BLaER1 treated with 17β-estradiol and CSF1 and Interleukin-3, amounts not matched to agents 10 nM and 100 nM (cell line): ENCODE results near the gene FAM187B.

Experiments used
- H3K27ac ChIP-seq, 11 experiments: shearing (Covaris generic); formaldehyde crosslinking; 2 replicates each; pipeline ENCODE4 v1.8.1; 2022
- H3K27me3 ChIP-seq, 11 experiments: shearing (Covaris generic); formaldehyde crosslinking; 2 replicates each; pipeline ENCODE4 v1.8.1; 2022
- H3K36me3 ChIP-seq, 11 experiments: shearing (Covaris generic); formaldehyde crosslinking; 2 replicates each; pipeline ENCODE4 v1.8.1; 2022
- H3K4me1 ChIP-seq, 10 experiments: shearing (Covaris generic); formaldehyde crosslinking; 2 replicates each; pipeline ENCODE4 v1.8.1; 2022
- H3K4me2 ChIP-seq, 11 experiments: shearing (Covaris generic); formaldehyde crosslinking; 2 replicates each; pipeline ENCODE4 v1.8.1; 2022
- H3K4me3 ChIP-seq, 10 experiments: shearing (Covaris generic); formaldehyde crosslinking; 2 replicates each; pipeline ENCODE4 v1.8.1; 2022
- H3K9ac ChIP-seq, 11 experiments: shearing (Covaris generic); formaldehyde crosslinking; 2 replicates each; pipeline ENCODE4 v1.8.1; 2022
- H3K9me3 ChIP-seq, 11 experiments: shearing (Covaris generic); formaldehyde crosslinking; replicated peaks in 1 of 11; 2 replicates each; pipeline ENCODE4 v1.8.1; 2022
- H4K20me1 ChIP-seq, 11 experiments: shearing (Covaris generic); formaldehyde crosslinking; 2 replicates each; pipeline ENCODE4 v1.8.1; 2022
- Cebpa-rat ChIP-seq, 11 experiments: shearing (Covaris generic); IDR thresholded peaks; 2 replicates each; pipeline ENCODE4 v1.8.1; 2022

Gene FAM187B

DNA sequence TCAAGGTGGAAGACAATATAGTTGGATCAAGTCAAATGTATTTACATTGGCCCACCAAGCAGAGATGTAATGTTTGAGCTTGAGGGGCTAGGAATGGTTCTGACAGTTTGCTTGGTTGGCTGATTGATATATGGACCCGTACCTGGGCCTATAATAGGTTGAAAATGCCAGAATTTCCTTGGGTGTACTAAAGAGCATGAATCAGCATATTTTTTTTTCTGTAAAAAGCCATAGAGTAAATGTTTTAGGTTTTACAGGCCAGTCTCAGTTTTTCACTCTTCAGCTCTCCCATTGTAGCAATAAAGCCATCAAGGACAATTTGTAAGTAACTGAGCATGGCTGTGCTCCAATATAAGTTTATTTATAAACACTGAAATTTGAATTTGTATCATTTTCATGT is 47.2 kb downstream of the FAM187B start:
- no peaks in the 10 kb centered on the region for H3K27me3 ChIP-seq
- H3K9me3 ChIP-seq, result peaks cover 0 to 30% (median 12%) of the 10 kb centered on the region in 11 experiments; a peak in 14 of 22 replicates
- no peak overlapping the region for H3K4me3 ChIP-seq
- H4K20me1 ChIP-seq, result no peaks in the 10 kb centered on the region
- H3K4me2 ChIP-seq, result no peak overlapping the region
- H3K4me1 ChIP-seq, result peaks cover 0 to 5% (median 0%) of the 10 kb centered on the region in 10 experiments; a peak in 2 of 20 replicates
- no peak overlapping the region for H3K9ac ChIP-seq
- H3K27ac ChIP-seq, result no peak overlapping the region
- TF ChIP-seq Cebpa-rat (IDR thresholded peaks at IDR 0.05), result no peak
- H3K36me3 ChIP-seq, result no peaks in the 10 kb centered on the region

GRCh38 chr19:35179830-35180229 is 48.7 kb downstream of the FAM187B start:
- no peak overlapping the region for H3K27ac ChIP-seq
- no peak for TF ChIP-seq Cebpa-rat (IDR thresholded peaks at IDR 0.05)
- H3K9ac ChIP-seq, result no peak overlapping the region
- no peaks in the 10 kb centered on the region for H4K20me1 ChIP-seq
- H3K4me2 ChIP-seq, result peak overlapping the region in 1 of 11 experiments; percentile 26; a peak in 1 of 22 replicates
- no peaks in the 10 kb centered on the region for H3K27me3 ChIP-seq
- no peak overlapping the region for H3K4me3 ChIP-seq
- no peaks in the 10 kb centered on the region for H3K36me3 ChIP-seq
- H3K4me1 ChIP-seq, result peaks cover 0 to 8% (median 5%) of the 10 kb centered on the region in 10 experiments; a peak in 9 of 20 replicates
- peaks cover 0 to 30% (median 12%) of the 10 kb centered on the region in 11 experiments; a peak in 14 of 22 replicates for H3K9me3 ChIP-seq

- no peak overlapping the region for H3K4me2 ChIP-seq
- H3K27ac ChIP-seq, result no peak overlapping the region
- no peak for TF ChIP-seq Cebpa-rat (IDR thresholded peaks at IDR 0.05)
- H4K20me1 ChIP-seq, result no peaks in the 10 kb centered on the region
- peaks cover 0 to 21% (median 10%) of the 10 kb centered on the region in 11 experiments; a peak in 10 of 22 replicates for H3K9me3 ChIP-seq
- no peaks in the 10 kb centered on the region for H3K27me3 ChIP-seq
- no peak overlapping the region for H3K9ac ChIP-seq
- no peak overlapping the region for H3K4me3 ChIP-seq
- peaks cover 0 to 8% (median 5%) of the 10 kb centered on the region in 10 experiments; a peak in 9 of 20 replicates for H3K4me1 ChIP-seq
- H3K36me3 ChIP-seq, result no peaks in the 10 kb centered on the region
Observed at GRCh38 chr19:35178701-35179100, 49.8 kb downstream of the FAM187B start.

- Histone ChIP-seq H3K9ac (no peak overlapping the region), H3K4me3 (no peak overlapping the region), H3K27me3 (no peaks in the 10 kb centered on the region), H3K4me2 (no peak overlapping the region), H3K9me3 (peaks cover 0 to 17% (median 11%) of the 10 kb centered on the region in 11 experiments; a peak in 12 of 22 replicates), H3K27ac (no peak overlapping the region), H3K36me3 (peaks cover under 1 to 6% (median 5%) of the 10 kb centered on the region in 11 experiments; a peak in 18 of 22 replicates), H3K4me1 (peaks cover 0 to 8% (median 5%) of the 10 kb centered on the region in 10 experiments; a peak in 9 of 20 replicates), H4K20me1 (no peaks in the 10 kb centered on the region)
- no peak for TF ChIP-seq Cebpa-rat (IDR thresholded peaks at IDR 0.05)
Observed at GRCh38 chr19:35177377-35178274, 50.9 kb downstream of the FAM187B start.

DNA sequence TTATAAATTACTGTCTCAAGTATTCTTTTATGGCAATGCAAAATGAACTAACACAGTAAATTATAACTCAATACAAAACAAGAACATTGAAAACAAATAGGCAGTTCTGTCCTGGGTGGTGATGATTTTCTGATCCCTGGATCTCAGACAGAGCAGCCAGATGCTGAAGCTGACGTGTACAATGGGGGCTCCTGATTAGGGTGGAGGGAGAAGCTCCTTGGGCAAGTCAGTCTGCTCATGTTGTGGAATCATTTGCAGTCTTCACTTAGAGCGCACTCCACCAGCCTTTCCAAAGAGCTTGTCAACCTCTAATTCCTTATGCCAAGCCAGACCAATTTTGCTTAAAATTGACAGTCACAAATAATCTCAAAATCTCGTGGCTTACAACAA is 52.4 kb downstream of the FAM187B start:
- H3K4me1 ChIP-seq, result peaks cover 0 to 13% (median 5%) of the 10 kb centered on the region in 10 experiments; a peak in 10 of 20 replicates
- TF ChIP-seq Cebpa-rat (IDR thresholded peaks at IDR 0.05), result no peak
- no peak overlapping the region for H3K9ac ChIP-seq
- peaks cover 12 to 20% (median 18%) of the 10 kb centered on the region in 11 experiments for H3K36me3 ChIP-seq
- H3K4me2 ChIP-seq, result peak overlapping the region in 2 of 11 experiments; percentile 20 to 55; a peak in 3 of 22 replicates
- no peaks in the 10 kb centered on the region for H3K27me3 ChIP-seq
- peaks cover 0 to 23% (median 13%) of the 10 kb centered on the region in 11 experiments; a peak in 13 of 22 replicates for H3K9me3 ChIP-seq
- H3K27ac ChIP-seq, result no peak overlapping the region
- H4K20me1 ChIP-seq, result no peaks in the 10 kb centered on the region
- H3K4me3 ChIP-seq, result no peak overlapping the region
